ENCODE measurements around the gene NRP2. TPM values are rescaled to one million over a fixed set of nuclear protein-coding genes. Genes with fewer than 3 reads are reported as not detected.

The NRP2 gene
- total RNA-seq, 1 donor from 2014 or later = 64.0 TPM

DNA sequence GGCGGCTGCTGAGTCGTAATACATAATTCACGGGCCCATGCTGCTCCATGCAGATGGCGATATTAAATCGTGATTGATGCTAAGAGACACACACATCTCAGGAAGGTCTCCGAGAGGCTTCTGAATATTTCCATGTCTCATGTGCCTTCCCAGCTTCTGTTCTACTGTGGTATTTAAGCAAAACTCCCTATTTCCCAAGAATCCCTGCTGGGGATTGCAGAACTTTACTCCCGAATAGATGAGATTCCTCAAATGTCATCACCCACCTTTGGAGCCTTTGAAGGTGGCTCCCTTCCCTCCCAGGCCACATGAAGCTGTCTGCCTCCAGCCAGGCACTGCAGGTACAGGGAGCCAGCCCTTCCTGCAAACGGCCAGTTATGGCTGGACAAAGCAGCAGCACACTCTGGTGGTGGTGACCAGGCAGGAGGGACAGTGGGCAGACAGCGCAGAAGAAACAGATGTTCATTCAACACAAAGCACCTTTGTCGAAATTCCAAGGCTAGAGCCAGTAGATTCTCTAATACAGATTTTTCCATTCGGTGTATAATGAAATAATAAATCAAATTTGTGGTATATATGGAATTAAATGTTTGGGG lies 14.1 kb downstream of the NRP2 start:
- intact Hi-C loops (cut with micrococcal nuclease) = no loop called here

DNA sequence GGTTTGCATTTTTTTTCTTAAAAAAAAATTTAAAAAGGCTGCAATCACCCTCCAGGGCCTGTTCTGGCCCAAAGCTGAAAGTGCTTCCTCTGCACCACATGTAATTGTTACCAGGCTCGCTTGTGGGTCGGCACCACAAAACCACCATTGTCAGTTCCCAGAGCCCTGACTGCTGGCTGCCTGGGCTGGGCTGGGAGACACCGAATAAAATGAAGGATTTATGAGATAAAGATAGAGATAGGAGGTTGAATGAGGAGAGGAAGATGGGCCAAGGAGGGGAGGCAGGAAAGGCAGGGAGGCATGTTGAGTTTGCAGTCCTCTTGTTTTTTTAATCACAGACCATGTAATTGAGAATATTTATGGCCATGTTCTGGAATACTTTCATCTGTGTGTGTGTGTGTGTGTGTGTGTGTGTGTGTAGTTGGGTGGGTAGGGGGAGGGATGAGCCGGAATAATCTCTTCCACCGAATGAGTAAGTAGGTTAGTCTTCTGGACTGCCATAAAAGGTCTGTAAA lies 14.7 kb downstream of the NRP2 start:
- Mint-ChIP-seq H3K4me1 (ENCODE audit: low read depth) (peaks cover 32% of the 10 kb centered on the region), H3K36me3 (ENCODE audit: low read depth) (peaks cover 16% of the 10 kb centered on the region), H3K27ac (no peak overlapping the region), H3K4me3 (no peak overlapping the region), H3K9me3 (no peaks in the 10 kb centered on the region), H3K27me3 (ENCODE audit: insufficient read depth) (peaks cover 15% of the 10 kb centered on the region)
- no peak for DNase-seq (ENCODE audit: low spot score)
- intact Hi-C loops (cut with micrococcal nuclease) = no loop called here

More for the DNA sequence above, 14.1 kb downstream of the NRP2 start:
- peaks cover 31% of the 10 kb centered on the region for H3K4me1 Mint-ChIP-seq (ENCODE audit: low read depth)
- H3K27me3 Mint-ChIP-seq (ENCODE audit: insufficient read depth) = peaks cover 20% of the 10 kb centered on the region
- no peaks in the 10 kb centered on the region for H3K9me3 Mint-ChIP-seq
- peaks cover 18% of the 10 kb centered on the region for H3K36me3 Mint-ChIP-seq (ENCODE audit: low read depth)
- H3K27ac Mint-ChIP-seq = no peak overlapping the region
- no peak for DNase-seq (ENCODE audit: low spot score)
- H3K4me3 Mint-ChIP-seq = no peak overlapping the region

DNA sequence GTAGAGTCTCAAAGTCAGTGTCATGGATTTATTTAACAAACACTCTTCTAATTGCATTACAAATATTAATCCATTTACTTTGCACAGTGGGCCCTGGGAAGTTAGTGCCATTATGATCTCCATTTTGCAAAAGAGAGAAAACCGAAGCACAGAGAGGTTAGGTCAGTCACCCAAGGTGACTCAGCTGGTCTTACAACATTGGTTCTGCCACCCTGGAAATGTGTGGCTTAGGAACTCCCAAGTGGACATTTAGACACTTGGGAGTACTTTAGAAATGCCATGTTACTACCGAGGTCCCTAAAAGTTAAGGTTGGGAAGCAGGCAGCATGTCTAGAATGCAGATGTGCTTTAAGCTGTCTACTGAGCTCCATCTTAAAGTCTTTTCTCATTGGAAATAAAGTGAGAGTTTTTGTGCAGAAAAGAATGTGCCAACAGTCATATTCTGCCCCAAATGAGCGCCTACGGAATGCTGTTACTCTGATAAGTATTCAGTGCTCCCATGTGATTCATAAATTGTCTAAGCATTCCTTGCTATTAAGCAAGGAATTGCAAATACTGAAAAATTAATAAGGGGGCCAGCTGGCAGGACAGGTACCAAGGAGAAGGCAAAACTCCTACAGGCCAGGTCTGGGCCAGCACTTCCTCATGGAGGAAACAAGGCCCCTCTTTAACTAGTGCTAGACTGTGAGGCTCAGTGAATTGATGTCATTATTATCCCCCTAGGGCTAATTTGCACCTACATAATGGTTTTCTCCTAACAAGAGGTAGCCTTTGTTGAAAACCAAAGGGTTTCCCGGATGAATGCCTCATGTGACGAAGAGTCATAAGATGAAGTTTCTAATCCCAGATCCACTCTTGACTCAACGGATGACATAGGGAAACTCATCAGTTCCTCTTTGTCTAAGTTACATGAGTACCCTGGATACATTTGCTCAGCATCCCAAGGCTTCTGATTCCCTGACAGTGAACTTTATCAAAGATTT lies 16.3 kb downstream of the NRP2 start:
- H3K36me3 Mint-ChIP-seq (ENCODE audit: low read depth) = peaks cover 18% of the 10 kb centered on the region
- peaks cover 4% of the 10 kb centered on the region for H3K27me3 Mint-ChIP-seq (ENCODE audit: insufficient read depth)
- H3K9me3 Mint-ChIP-seq = no peaks in the 10 kb centered on the region
- peak overlapping the region; percentile 0 for H3K27ac Mint-ChIP-seq
- peaks cover 42% of the 10 kb centered on the region for H3K4me1 Mint-ChIP-seq (ENCODE audit: low read depth)
- no peak for DNase-seq (ENCODE audit: low spot score)
- no peak overlapping the region for H3K4me3 Mint-ChIP-seq
- intact Hi-C loops (cut with micrococcal nuclease) = no loop called here

DNA sequence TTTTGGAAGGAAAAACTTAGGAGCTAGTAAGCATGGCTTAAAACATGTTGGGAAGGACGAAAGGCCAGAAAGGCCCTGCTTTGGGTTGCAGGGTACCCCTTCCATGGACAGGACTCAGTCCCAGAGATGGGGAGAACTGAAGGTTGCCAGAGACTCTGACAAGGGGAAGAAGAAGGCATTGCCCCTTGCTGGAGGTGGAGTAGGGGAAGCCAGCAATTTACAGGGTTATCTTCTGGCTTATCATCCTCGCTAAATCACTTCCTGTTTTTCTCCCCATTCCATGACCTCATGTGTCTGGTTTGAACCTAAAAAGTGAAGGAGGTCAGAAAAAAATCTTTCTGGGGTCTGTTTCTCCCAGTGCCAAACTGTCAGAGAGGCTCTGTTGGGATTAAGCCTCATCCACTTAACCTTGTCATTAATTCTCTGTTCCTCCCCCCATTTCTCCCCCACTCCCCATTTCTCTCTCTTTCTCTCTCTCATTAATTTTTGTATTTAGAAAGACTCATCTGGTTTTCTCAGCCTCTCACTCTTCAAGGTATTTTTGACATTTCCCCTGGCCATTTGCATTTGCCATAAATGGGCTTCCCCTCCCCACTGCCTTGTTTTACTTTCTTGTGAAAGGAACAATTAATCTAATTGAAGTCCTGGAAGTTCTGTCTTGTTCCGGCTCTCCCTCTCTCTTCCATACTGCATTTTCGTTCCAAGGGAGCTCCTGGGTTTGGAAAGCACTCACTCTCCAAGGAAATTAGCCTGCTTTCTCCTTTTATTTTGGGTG lies 17.4 kb downstream of the NRP2 start:
- peaks cover 2% of the 10 kb centered on the region for H3K27me3 Mint-ChIP-seq (ENCODE audit: insufficient read depth)
- peak overlapping the region; percentile 35 for H3K4me3 Mint-ChIP-seq
- no peaks in the 10 kb centered on the region for H3K9me3 Mint-ChIP-seq
- intact Hi-C loops (cut with micrococcal nuclease) = loop anchor here (1.0 to 10.0 kb wide), 3 partner anchors 15 to 1685 kb away; partner anchors contain the start of gene NRP2
- peaks cover 42% of the 10 kb centered on the region for H3K4me1 Mint-ChIP-seq (ENCODE audit: low read depth)
- H3K27ac Mint-ChIP-seq = peak overlapping the region; percentile 92
- peaks cover 19% of the 10 kb centered on the region for H3K36me3 Mint-ChIP-seq (ENCODE audit: low read depth)
- no peak for DNase-seq (ENCODE audit: low spot score)

DNA sequence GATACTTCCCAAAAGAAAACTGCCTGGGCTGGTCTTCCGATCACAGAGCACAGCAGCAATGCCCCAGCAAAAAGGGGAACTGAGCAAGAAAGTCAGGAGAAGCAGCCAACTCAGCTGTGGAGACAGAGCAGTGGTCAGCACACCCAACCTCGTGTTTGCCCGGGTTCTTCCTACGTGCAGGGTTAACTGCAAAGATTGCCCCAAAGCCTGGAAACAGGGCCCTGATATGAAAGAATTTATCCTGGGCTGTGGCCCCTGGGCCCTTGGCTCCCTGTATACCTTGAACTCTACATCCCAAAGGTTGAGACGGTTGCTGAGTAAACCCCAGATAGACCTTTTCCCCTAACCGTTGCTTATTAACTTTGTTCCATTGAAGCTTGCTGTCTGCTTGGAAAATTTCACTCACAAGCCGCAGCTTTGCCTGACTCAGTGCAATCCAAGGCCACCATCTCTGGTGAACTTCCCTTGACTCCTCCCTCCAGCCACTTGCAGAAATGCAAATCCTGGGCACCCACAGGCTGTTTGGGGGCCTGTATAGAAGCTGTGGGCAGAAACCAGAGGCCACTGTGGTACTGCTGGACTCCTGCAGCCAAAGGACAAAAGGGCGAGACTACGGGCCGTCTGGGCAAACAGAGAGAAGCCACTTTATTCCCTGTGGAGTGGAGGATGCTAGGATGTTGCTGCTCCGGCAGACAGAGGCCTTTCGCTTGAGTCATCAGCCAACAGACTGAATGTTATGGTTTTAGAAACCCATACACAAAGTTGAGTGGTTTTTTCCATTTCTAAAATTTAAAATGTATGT lies 18.2 kb downstream of the NRP2 start:
- H3K27me3 Mint-ChIP-seq (ENCODE audit: insufficient read depth) = no peaks in the 10 kb centered on the region
- H3K4me3 Mint-ChIP-seq = peak overlapping the region; percentile 35
- intact Hi-C loops (cut with micrococcal nuclease) = loop anchor here (1.0 to 10.0 kb wide), 3 partner anchors 14 to 1686 kb away; partner anchors contain the start of gene NRP2
- H3K36me3 Mint-ChIP-seq (ENCODE audit: low read depth) = peaks cover 19% of the 10 kb centered on the region
- no peak for DNase-seq (ENCODE audit: low spot score)
- H3K27ac Mint-ChIP-seq = peak overlapping the region; percentile 92
- H3K4me1 Mint-ChIP-seq (ENCODE audit: low read depth) = peaks cover 37% of the 10 kb centered on the region
- no peaks in the 10 kb centered on the region for H3K9me3 Mint-ChIP-seq

DNA sequence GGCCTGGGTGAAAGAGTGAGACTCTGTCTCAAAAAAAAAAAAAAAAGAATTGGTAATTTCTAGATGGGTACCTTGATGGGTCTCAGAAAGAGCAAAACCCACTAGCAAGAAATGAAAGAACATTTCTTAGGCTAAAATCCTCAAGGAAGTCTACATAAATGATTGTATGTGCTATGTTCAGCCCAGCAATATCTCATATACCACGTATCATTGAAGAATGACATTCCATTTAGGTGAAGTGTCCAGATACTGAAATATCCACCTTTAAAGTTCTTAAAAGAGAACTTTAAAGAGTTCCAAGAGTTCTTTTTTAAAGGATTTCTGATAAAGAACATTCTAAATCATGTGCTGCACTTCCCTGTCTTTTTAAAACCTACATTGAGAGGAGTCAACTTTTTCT lies 19.2 kb downstream of the NRP2 start:
- Mint-ChIP-seq H3K4me3 (no peak overlapping the region), H3K4me1 (ENCODE audit: low read depth) (peaks cover 46% of the 10 kb centered on the region), H3K27me3 (ENCODE audit: insufficient read depth) (no peaks in the 10 kb centered on the region), H3K27ac (peak overlapping the region; percentile 92), H3K9me3 (no peaks in the 10 kb centered on the region), H3K36me3 (ENCODE audit: low read depth) (peaks cover 23% of the 10 kb centered on the region)
- no peak for DNase-seq (ENCODE audit: low spot score)
- intact Hi-C loops (cut with micrococcal nuclease) = loop anchor here (10.0 kb wide), 1 partner anchor 1687 kb away; no protein-coding TSS in a partner anchor

DNA sequence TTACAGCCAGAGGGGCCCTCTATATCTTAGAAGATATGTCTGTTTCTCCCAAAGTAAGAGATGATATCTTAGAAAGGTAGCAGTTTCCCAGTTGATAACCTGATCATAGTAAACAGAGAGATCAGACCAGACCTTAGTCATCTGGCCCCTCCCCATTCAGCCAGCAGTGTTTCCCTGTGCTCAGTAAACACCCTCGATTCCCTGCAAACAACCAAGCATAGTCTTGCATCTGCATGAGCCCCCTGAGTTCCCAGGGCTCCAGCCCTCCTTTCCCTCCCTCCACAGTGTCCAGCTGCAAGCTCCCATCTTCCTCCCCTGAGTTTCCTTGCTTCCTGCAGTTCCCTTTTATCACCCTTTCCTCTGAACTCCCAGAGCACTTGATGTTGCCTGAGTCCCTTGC lies 20.3 kb downstream of the NRP2 start:
- H3K27me3 Mint-ChIP-seq (ENCODE audit: insufficient read depth) = no peaks in the 10 kb centered on the region
- H3K4me3 Mint-ChIP-seq = peak overlapping the region; percentile 17
- peaks cover 21% of the 10 kb centered on the region for H3K36me3 Mint-ChIP-seq (ENCODE audit: low read depth)
- H3K27ac Mint-ChIP-seq = peak overlapping the region; percentile 40
- no peaks in the 10 kb centered on the region for H3K9me3 Mint-ChIP-seq
- DNase-seq (ENCODE audit: low spot score) = no peak
- peaks cover 50% of the 10 kb centered on the region for H3K4me1 Mint-ChIP-seq (ENCODE audit: low read depth)
- intact Hi-C loops (cut with micrococcal nuclease) = loop anchor here (10.0 kb wide), 1 partner anchor 1688 kb away; no protein-coding TSS in a partner anchor

DNA sequence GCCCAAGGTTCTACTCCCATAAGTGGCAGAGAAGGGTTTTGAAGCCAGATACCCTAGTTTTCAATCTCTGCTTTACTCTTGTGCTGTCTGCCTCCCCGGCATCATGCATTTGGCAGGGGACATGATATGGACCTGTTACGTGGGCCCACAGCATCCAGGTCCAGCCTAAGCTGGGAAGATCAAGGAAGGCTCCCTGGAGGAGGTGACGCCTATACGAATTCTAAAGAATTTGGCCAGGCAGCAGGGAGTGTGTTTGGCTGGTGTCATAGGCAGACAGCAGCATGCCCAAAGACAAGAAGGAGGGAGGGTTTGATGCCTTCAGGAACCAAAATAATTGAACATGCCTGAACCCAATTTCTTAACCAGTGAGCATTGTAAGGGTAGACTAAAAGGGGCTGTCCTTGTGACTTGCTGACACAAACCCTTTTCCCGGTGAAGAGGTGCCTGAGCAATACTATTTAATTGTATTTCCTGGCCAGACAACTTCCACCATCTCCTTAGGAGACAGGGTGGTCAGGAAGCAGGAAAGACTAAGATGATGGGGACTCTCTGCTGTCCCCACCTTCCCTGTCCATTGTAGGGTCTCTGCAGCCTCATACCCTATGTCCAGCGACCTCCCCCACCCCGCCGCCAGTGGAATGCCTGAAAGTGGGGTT lies 21.3 kb downstream of the NRP2 start:
- no peaks in the 10 kb centered on the region for H3K27me3 Mint-ChIP-seq (ENCODE audit: insufficient read depth)
- peaks cover 53% of the 10 kb centered on the region for H3K4me1 Mint-ChIP-seq (ENCODE audit: low read depth)
- no peaks in the 10 kb centered on the region for H3K9me3 Mint-ChIP-seq
- H3K4me3 Mint-ChIP-seq = no peak overlapping the region
- H3K36me3 Mint-ChIP-seq (ENCODE audit: low read depth) = peaks cover 17% of the 10 kb centered on the region
- no peak overlapping the region for H3K27ac Mint-ChIP-seq
- intact Hi-C loops (cut with micrococcal nuclease) = loop anchor here (10.0 kb wide), 1 partner anchor 1689 kb away; no protein-coding TSS in a partner anchor
- DNase-seq (ENCODE audit: low spot score) = no peak

DNA sequence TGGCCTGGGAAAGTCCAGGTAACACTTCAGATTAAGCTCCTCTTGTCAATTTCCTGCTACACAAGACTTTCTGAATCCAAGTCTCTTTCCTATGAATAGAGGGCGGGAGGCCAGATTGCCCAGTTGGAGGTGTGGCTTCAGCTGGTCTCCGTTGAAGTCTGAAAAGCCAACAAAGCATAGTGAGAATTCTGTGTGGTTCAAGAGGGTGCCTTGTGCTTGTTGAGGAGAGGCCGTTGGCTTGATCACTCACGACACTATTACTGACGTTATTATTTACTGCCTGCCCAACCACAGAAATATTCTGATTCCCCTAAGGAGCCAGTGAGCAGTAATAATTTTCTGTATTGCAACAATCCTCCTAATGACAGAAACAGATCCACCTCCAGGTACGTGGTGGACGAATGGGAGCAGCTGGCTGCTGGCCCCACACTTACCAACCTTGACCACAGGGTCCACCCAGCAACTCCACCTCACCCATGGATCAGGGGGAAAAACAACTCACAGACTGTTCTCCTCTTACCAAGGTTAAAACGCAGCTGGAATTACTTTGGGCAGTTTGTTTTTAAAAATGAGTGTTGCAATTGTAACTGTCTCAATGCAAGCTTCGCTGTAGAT lies 21.9 kb downstream of the NRP2 start:
- Mint-ChIP-seq H3K9me3 (no peaks in the 10 kb centered on the region), H3K36me3 (ENCODE audit: low read depth) (peaks cover 16% of the 10 kb centered on the region), H3K4me3 (no peak overlapping the region), H3K4me1 (ENCODE audit: low read depth) (peaks cover 55% of the 10 kb centered on the region), H3K27ac (no peak overlapping the region), H3K27me3 (ENCODE audit: insufficient read depth) (no peaks in the 10 kb centered on the region)
- intact Hi-C loops (cut with micrococcal nuclease) = loop anchor here (10.0 kb wide), 1 partner anchor 1689 kb away; no protein-coding TSS in a partner anchor
- no peak for DNase-seq (ENCODE audit: low spot score)

DNA sequence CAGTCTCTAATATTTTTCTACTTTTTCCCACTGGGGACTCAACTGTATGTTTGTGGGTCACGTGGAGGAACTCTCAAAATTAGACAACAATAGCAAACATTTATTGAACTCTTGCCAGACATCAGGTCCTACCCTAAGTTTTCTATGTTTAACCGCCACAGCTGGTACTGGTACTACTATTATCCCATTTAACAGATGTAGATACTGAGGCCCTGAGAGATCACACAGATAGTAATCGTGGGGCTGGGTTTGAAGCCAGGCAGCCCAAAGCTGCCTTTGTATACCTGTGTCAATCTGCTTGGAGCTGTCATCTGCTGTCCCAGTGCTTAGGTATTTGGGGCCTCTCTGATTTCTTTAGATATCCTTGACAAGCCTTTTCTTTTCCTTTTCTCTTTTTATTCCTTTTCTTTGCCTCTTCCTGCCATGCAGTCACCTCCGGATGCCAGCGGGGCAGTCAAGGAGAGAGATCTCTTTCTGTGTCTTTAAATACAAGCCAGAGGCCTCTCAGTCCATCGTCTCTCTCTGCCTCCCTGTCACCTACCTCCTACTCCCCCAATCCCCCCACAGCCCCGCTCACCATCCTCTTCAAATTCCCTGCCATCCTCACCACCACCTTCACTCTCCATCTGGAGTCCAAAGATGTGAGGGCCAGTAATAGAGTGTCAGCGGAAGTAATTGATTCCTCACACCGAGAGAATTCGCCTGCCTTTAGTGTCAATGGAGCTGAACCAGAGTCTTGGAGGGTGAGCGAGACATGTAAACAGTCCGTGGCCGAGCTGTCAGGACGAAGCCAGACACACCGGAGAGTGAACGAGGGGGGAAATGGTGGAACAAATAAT lies 23.4 kb downstream of the NRP2 start:
- no peaks in the 10 kb centered on the region for H3K9me3 Mint-ChIP-seq
- H3K27me3 Mint-ChIP-seq (ENCODE audit: insufficient read depth) = no peaks in the 10 kb centered on the region
- no peak overlapping the region for H3K4me3 Mint-ChIP-seq
- H3K27ac Mint-ChIP-seq = peak overlapping the region; percentile 95
- intact Hi-C loops (cut with micrococcal nuclease) = loop anchor here (2.0 to 10.0 kb wide), 2 partner anchors 23 to 1691 kb away; partner anchors contain the start of gene NRP2
- H3K36me3 Mint-ChIP-seq (ENCODE audit: low read depth) = peaks cover 12% of the 10 kb centered on the region
- DNase-seq (ENCODE audit: low spot score) = no peak
- H3K4me1 Mint-ChIP-seq (ENCODE audit: low read depth) = peaks cover 49% of the 10 kb centered on the region

Data from activated T-helper 1 cell treated with anti-CD3 and anti-CD28 coated beads, Interleukin-12 subunit alpha, Interleukin-12 subunit beta, Interleukin-2, Interleukin-4 antibody, amounts not matched to agents 30 ng/mL and 10 ng/mL and 1 ng/mL, durations not matched to agents 14 hours and 24 hours and 36 hours (primary cell).